Right ventricle myocardium superior (tissue), 1 donor: ENCODE data around the gene AGO3. TPM values are rescaled to one million over a fixed set of nuclear protein-coding genes. Genes with fewer than 3 reads are reported as not detected.
"Not testable (repeated sequence)": the region's sequence is repeated elsewhere in the genome, so short reads cannot be mapped to it uniquely, and the experiment has no call there.

ENCODE experiments used
- ATAC-seq: fragments of 200-7000 bp; cut with Tn5 transposase; one replicate; pipeline ENCODE4 v1.9.1; 2020; ENCODE audit warnings: mild to moderate bottlenecking; ENCODE audit not compliant: poor library complexity
- DNase-seq: peaks from one replicate; pipeline ENCODE4 v3.0.0-alpha.2; 2020
- intact Hi-C: fragments of 100-400 bp; cut with DNase I; formaldehyde crosslinking; loops from one replicate; pipeline ENCODE4 v1.11.2; 2022
- total RNA-seq: library from RNA; stranded (reverse); fragmentation: NEBNext Ultra II Directional; extraction: Animal tissue kit (Norgen Biotek cat#: 25700); gene quantifications from one replicate; pipeline ENCODE4 v1.2.1, GENCODE V29; 2021
- donor health status: DM: no; HTN: yes; CAD: no; lungs with severe emphysema.

Gene AGO3
- total RNA-seq, 1 donor from 2014 or later = 12.7 TPM

- ATAC-seq (no peak), DNase-seq (no peak)
- intact Hi-C loops = no loop called here
Observed at GRCh38 chr1:35968396-35968795, 37.5 kb downstream of the AGO3 start.

GRCh38 chr1:35971601-35972000, 40.7 kb downstream of the AGO3 start:
- DNase-seq (no peak), ATAC-seq (no peak)
- intact Hi-C loops = no loop called here

- intact Hi-C loops, ATAC-seq, DNase-seq: not testable (repeated sequence)
Observed at GRCh38 chr1:35972631-35973030, 41.7 kb downstream of the AGO3 start.

- DNase-seq = no peak
- no peak for ATAC-seq
- intact Hi-C loops = no loop called here
Observed at GRCh38 chr1:35980090-35980489, 49.2 kb downstream of the AGO3 start.

GRCh38 chr1:35988237-35988636, 57.3 kb downstream of the AGO3 start:
- ATAC-seq = no peak
- intact Hi-C loops = no loop called here
- DNase-seq = no peak

GRCh38 chr1:36006941-36007500, 76.1 kb downstream of the AGO3 start:
- ATAC-seq (no peak), DNase-seq (no peak)
- intact Hi-C loops = no loop called here

- DNase-seq (no peak), ATAC-seq (no peak)
- intact Hi-C loops = no loop called here
Observed at GRCh38 chr1:36007741-36008140, 76.8 kb downstream of the AGO3 start.

GRCh38 chr1:36008546-36009197, 77.8 kb downstream of the AGO3 start:
- DNase-seq (no peak), ATAC-seq (no peak)
- intact Hi-C loops = no loop called here

- DNase-seq (no peak), ATAC-seq (no peak)
- intact Hi-C loops = no loop called here
Observed at GRCh38 chr1:36014722-36015220, 83.9 kb downstream of the AGO3 start.

- ATAC-seq = no peak
- DNase-seq = no peak
- intact Hi-C loops = no loop called here
Observed at GRCh38 chr1:36016686-36017085, 85.8 kb downstream of the AGO3 start.

- intact Hi-C loops = no loop called here
- no peak for ATAC-seq
- DNase-seq = no peak
Observed at GRCh38 chr1:36023098-36023769, 92.3 kb downstream of the AGO3 start.

GRCh38 chr1:36024024-36024423, 93.1 kb downstream of the AGO3 start:
- DNase-seq, ATAC-seq, intact Hi-C loops: not testable (repeated sequence)

GRCh38 chr1:36024847-36025246, 93.9 kb downstream of the AGO3 start:
- no peak for ATAC-seq
- intact Hi-C loops = no loop called here
- no peak for DNase-seq

GRCh38 chr1:36027766-36028165, 96.9 kb downstream of the AGO3 start:
- DNase-seq = no peak
- no peak for ATAC-seq
- intact Hi-C loops = no loop called here

GRCh38 chr1:36031441-36031840, 100.5 kb downstream of the AGO3 start:
- intact Hi-C loops = no loop called here
- no peak for DNase-seq
- no peak for ATAC-seq

GRCh38 chr1:36034692-36035091, 103.8 kb downstream of the AGO3 start:
- ATAC-seq = no peak
- intact Hi-C loops = no loop called here
- DNase-seq = no peak

GRCh38 chr1:36035154-36035553, 104.2 kb downstream of the AGO3 start:
- DNase-seq (no peak), ATAC-seq (no peak)
- intact Hi-C loops = no loop called here

- DNase-seq (no peak), ATAC-seq (no peak)
- intact Hi-C loops = no loop called here
Observed at GRCh38 chr1:36040238-36040637, 109.3 kb downstream of the AGO3 start.

- intact Hi-C loops = no loop called here
- no peak for ATAC-seq
Observed at GRCh38 chr1:36051821-36052220, 120.9 kb downstream of the AGO3 start.

GRCh38 chr1:36053978-36054377, 123.1 kb downstream of the AGO3 start:
- intact Hi-C loops = no loop called here
- DNase-seq (no peak), ATAC-seq (no peak)

More at GRCh38 chr1:36051821-36052220, 120.9 kb downstream of the AGO3 start:
- no peak for DNase-seq
